Hepatocyte (in vitro differentiated cells): ENCODE data around the gene ABL2.

ENCODE experiments used
- CTCF ChIP-seq: fragments of 200-600 bp; sonication (generic); IDR thresholded peaks from 2 replicates; pipeline ENCODE4 v1.5.1; 2016; ENCODE audit warnings: antibody characterized with exemption, mild to moderate bottlenecking; ENCODE audit not compliant: poor library complexity
- EZH2 ChIP-seq: fragments of 200-600 bp; sonication (generic); IDR thresholded peaks from 2 replicates; pipeline ENCODE4 v1.6.1; 2016; ENCODE audit warnings: antibody characterized with exemption, mild to moderate bottlenecking, borderline replicate concordance
- EZH2phosphoT487 ChIP-seq: fragments of 200-600 bp; sonication (generic); IDR thresholded peaks from one replicate; pipeline ENCODE4 v1.6.1; 2018; ENCODE audit warnings: antibody characterized with exemption, mild to moderate bottlenecking, low read depth, moderate library complexity; ENCODE audit not compliant: unreplicated experiment, severe bottlenecking

DNA sequence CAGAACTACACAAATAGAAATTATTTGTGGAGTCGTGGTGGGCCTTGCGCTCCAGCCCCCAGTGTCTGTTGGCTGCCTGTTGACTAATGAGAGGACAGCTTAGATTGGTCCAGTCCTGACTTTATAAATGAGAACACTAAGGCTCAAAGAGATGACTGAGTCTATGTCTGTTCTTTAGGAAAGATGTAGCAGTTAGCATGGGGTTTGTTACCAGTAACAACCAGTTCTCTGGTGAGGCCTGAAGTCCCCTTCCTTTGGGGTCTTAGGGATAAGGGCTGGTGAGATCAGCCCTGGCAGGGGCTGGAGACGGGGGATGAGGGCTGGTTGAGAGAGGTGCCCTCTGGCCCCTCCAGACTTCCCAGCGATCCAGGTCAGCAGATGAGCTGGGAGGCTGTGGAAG, 138.6 kb downstream of the ABL2 start:
- no peak for TF ChIP-seq CTCF
- TF ChIP-seq EZH2, result no peak
- no peak for TF ChIP-seq EZH2phosphoT487
